OCI-LY7 (cell line): Measurements from ENCODE around the gene PARP16. TPM values are rescaled to one million over a fixed set of nuclear protein-coding genes. Genes with fewer than 3 reads are reported as not detected.
A peak's percentile ranks its signal among the peaks of the same experiment; 100 is the strongest.

Source experiments
- BruUV-seq: library from RNA; stranded (reverse); fragments of 400-500 nt; replicated peaks from 2 replicates; lab custom pipeline; 2021; lab: Mats Ljungman, UMichigan
- CTCF ChIA-PET: fragments of 300-600 bp; sonication (Branson Sonifier 250); formaldehyde crosslinking; loops from one replicate; lab custom pipeline; 2022; ENCODE audit warnings: antibody characterized with exemption; ENCODE audit not compliant: unreplicated experiment; lab: Charles Lee
- POLR2A ChIA-PET: fragments of 300-600 bp; sonication (Branson Sonifier 250); formaldehyde crosslinking; loops from one replicate; lab custom pipeline; 2022; ENCODE audit warnings: antibody characterized with exemption; lab: Charles Lee
- DNase-seq: peaks from one replicate; pipeline ENCODE4 v3.0.0-alpha.2; 2015; ENCODE audit warnings: low spot score
- H2AFZ ChIP-seq: fragments of 200-600 bp; sonication (generic), shearing (Covaris generic); 2 replicates; pipeline ENCODE4 v1.6.1; 2014; ENCODE audit warnings: mild to moderate bottlenecking, antibody characterized with exemption, low read length, moderate library complexity
- H3K27ac ChIP-seq: fragments of 200-600 bp; sonication (generic); 2 replicates; pipeline ENCODE4 v1.5.1; 2014; ENCODE audit warnings: mixed run types, low read depth, mild to moderate bottlenecking, moderate library complexity, low read length, inconsistent platforms; ENCODE audit not compliant: poor library complexity, severe bottlenecking
- H3K36me3 ChIP-seq: fragments of 200-600 bp; sonication (generic); 2 replicates; pipeline ENCODE4 v1.6.1; 2014; ENCODE audit warnings: mild to moderate bottlenecking, antibody characterized with exemption, low read length, moderate library complexity, mixed read lengths; ENCODE audit not compliant: insufficient read depth
- H3K4me1 ChIP-seq: fragments of 200-600 bp; sonication (generic); 2 replicates; pipeline ENCODE4 v1.5.1; 2014; ENCODE audit warnings: mild to moderate bottlenecking, low read length; ENCODE audit not compliant: insufficient read depth, poor library complexity, severe bottlenecking
- H3K4me2 ChIP-seq: fragments of 200-600 bp; sonication (generic); 2 replicates; pipeline ENCODE4 v1.6.1; 2014; ENCODE audit warnings: mild to moderate bottlenecking, low read length
- H3K4me3 ChIP-seq: fragments of 200-600 bp; sonication (generic); 2 replicates; pipeline ENCODE4 v1.5.1; 2014; ENCODE audit warnings: mild to moderate bottlenecking, low read depth, low read length; ENCODE audit not compliant: poor library complexity, severe bottlenecking
- H3K79me2 ChIP-seq: fragments of 200-600 bp; sonication (generic); 2 replicates; pipeline ENCODE4 v1.6.1; 2016; ENCODE audit warnings: low read depth, mild to moderate bottlenecking, low read length, moderate library complexity, mixed read lengths; ENCODE audit not compliant: insufficient read depth
- H3K9me2 ChIP-seq: fragments of 200-600 bp; sonication (generic); 2 replicates; pipeline ENCODE4 v1.6.1; 2016; ENCODE audit warnings: mild to moderate bottlenecking, low read length, mixed read lengths; ENCODE audit not compliant: insufficient read depth
- H3K9me3 ChIP-seq: fragments of 200-600 bp; sonication (generic); 2 replicates; pipeline ENCODE4 v1.6.1; 2014; ENCODE audit warnings: mild to moderate bottlenecking, mixed run types, low read length, mixed read lengths
- H4K20me1 ChIP-seq: fragments of 200-600 bp; sonication (generic); 2 replicates; pipeline ENCODE4 v1.6.1; 2014; ENCODE audit warnings: mild to moderate bottlenecking, antibody characterized with exemption, low read length, moderate library complexity, mixed read lengths; ENCODE audit not compliant: insufficient read depth
- EZH2phosphoT487 ChIP-seq: fragments of 200-600 bp; sonication (generic); IDR thresholded peaks from 2 replicates; pipeline ENCODE4 v1.6.1; 2018; ENCODE audit warnings: low read depth, borderline replicate concordance, mild to moderate bottlenecking, mixed run types, antibody characterized with exemption, low read length, moderate library complexity, mixed read lengths
- intact Hi-C: fragments of 100-400 bp; cut with micrococcal nuclease; formaldehyde crosslinking; loops from one replicate; pipeline ENCODE4 v1.10.0; 2022; ENCODE audit not compliant: unreplicated experiment
- total RNA-seq, 2 experiments: library from RNA; depleted of rRNA in 1 of 2; stranded (reverse); fragments of >200 nt in 1 of 2; shearing (Covaris generic) in 1 of 2; gene quantifications; 2 replicates each; pipeline ENCODE4 v1.2.3, GENCODE V29; 2014 to 2022
- TF ChIP-seq, protein P1 (sequence below): fragments of 200-600 bp; sonication (generic); conservative IDR thresholded peaks from 2 replicates; pipeline ENCODE4 v1.5.1; 2014; ENCODE audit warnings: mild to moderate bottlenecking, antibody characterized with exemption, low read length, moderate library complexity, mixed read lengths

The PARP16 gene
- total RNA-seq, 2 experiments from 2014 or later: 21.2 to 24.9 TPM

DNA sequence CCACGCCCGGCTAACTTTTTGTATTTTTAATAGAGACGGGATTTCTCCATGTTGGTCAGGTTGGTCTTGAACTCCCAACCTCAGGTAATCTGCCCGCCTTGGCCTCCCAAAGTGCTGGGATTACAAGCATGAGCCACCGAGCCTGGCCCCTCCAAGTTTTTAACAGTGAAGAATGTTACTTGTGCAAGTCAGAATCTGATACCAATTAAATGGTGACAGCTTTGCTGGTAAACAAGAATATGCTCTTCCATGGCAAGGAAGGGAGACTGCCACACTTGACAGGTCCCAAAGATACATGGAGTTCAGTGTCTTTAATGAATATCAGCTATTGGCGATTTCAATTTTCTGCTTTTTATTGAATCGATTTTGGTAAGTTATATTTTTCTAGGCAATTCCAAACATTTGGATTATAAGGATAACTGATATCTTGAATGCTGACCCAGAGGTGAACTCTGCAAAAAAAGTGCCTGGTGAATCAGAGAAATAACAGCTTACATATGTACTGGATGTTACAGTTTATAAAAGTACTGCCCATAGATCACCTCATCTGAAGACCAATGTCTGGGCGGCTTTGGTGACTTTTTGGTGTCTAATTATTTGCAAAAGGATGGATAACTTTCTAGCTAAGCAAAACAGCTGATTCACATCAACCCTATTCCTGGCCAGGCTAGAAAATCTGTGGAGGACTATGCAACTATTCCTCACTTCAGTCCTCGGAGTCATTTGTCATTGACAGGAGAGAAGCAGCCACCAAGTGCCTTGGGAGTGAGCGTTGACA, 1.2 kb downstream of the PARP16 start:
- H3K27ac ChIP-seq: no peak overlapping the region
- H2AFZ ChIP-seq: peak overlapping the region; percentile 97
- no peaks in the 10 kb centered on the region for H3K9me3 ChIP-seq
- H3K36me3 ChIP-seq: peaks cover 12% of the 10 kb centered on the region; the same call in 1 of the 2 replicates
- intact Hi-C loops: loop anchor here (2.0 to 10.0 kb wide), 3 partner anchors 101 to 587 kb away; partner anchors contain the start of genes CLPX and PIF1
- TF ChIP-seq, protein P1, sequence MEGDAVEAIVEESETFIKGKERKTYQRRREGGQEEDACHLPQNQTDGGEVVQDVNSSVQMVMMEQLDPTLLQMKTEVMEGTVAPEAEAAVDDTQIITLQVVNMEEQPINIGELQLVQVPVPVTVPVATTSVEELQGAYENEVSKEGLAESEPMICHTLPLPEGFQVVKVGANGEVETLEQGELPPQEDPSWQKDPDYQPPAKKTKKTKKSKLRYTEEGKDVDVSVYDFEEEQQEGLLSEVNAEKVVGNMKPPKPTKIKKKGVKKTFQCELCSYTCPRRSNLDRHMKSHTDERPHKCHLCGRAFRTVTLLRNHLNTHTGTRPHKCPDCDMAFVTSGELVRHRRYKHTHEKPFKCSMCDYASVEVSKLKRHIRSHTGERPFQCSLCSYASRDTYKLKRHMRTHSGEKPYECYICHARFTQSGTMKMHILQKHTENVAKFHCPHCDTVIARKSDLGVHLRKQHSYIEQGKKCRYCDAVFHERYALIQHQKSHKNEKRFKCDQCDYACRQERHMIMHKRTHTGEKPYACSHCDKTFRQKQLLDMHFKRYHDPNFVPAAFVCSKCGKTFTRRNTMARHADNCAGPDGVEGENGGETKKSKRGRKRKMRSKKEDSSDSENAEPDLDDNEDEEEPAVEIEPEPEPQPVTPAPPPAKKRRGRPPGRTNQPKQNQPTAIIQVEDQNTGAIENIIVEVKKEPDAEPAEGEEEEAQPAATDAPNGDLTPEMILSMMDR: no peak
- DNase-seq: no peak
- peaks cover 6% of the 10 kb centered on the region; the same call in 1 of the 2 replicates for H3K79me2 ChIP-seq
- H3K4me2 ChIP-seq: peak overlapping the region; percentile 99
- H4K20me1 ChIP-seq: no peaks in the 10 kb centered on the region
- peak overlapping the region; percentile 79 for H3K4me3 ChIP-seq
- CTCF ChIA-PET: interaction anchor here (0.6 kb wide), 1 partner anchor 448 kb away, joined by 4 read pairs; no protein-coding TSS in a partner anchor
- no peaks in the 10 kb centered on the region for H3K9me2 ChIP-seq
- peaks cover 27% of the 10 kb centered on the region for H3K4me1 ChIP-seq
- POLR2A ChIA-PET: interaction anchor here (0.6 to 3.1 kb wide), 10 partner anchors 10 to 255 kb away, joined by 3 to 29 read pairs (median 4); partner anchors contain the start of gene RNU5B-1
- BruUV-seq: TSS peak; percentile 83

DNA sequence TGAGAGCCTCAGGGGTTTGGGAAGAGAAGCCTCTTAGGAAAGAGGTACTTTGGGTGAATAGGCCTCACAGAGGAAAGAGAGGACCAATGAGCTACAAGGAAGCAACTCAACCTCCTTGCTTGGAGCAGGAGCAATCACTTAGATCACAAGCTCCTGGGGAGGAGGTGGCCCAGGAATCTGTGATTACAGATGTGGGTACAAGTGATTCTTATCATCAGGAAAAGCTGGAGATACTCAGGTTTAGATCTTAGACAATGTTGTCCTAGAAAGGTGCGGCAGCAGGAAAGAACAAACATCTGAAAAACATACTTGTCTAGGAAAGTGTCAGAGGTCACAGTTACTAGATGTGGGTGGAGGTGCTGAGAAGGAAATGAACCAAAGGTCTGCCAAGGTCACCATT, 8.2 kb downstream of the PARP16 start:
- H3K79me2 ChIP-seq: no peaks in the 10 kb centered on the region
- intact Hi-C loops: no loop called here
- no peak overlapping the region for H3K27ac ChIP-seq
- POLR2A ChIA-PET: interaction anchor here (1.2 to 2.5 kb wide), 2 partner anchors 9 to 27 kb away, joined by 5 to 9 read pairs; partner anchors contain the start of gene PARP16
- no peak overlapping the region for H2AFZ ChIP-seq
- no TSS peak for BruUV-seq
- no peaks in the 10 kb centered on the region for H3K9me2 ChIP-seq
- H3K4me1 ChIP-seq: no peaks in the 10 kb centered on the region
- no peak overlapping the region for H3K4me2 ChIP-seq
- peaks cover 16% of the 10 kb centered on the region for H3K36me3 ChIP-seq
- H3K9me3 ChIP-seq: no peaks in the 10 kb centered on the region
- DNase-seq: no peak
- no peak overlapping the region for H3K4me3 ChIP-seq
- CTCF ChIA-PET: no interaction called here
- no peaks in the 10 kb centered on the region for H4K20me1 ChIP-seq
- TF ChIP-seq EZH2phosphoT487: no peak
- TF ChIP-seq, protein P1: no peak
